ENCODE results near the gene AP5B1.

DNA sequence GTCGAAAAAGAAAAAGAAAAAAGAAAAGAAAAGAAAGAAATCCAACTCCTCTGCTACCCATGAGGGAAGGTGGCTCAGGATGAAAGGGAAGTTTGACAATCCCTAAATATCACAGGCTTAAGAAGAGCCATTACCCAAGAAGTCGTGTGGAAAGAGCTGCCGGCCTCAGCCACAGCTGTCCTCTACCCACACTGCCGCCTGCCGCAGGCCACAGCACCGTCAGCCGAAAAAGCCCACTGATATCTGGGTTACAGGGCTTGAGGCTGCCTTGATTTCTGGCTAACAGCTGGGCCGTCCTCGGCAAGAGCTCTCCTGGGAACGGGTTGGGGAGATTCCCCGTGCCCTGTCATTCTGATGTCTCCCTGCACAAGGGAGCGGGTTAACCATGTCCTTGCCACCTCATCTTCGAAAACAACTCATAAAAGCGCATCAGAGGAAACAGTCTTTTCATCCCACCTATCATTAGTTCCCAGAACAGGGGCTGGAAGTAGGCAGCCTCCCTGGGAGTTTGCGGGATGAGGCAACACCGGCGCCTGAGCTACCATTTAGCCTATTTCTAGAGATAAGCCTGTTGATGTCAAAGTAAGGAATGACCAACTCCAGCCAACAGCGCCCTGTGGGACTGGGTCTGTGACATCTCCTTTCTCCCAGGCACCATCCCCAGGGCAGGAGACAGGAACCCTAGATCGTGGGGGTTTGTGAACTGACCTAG lies 31.1 kb upstream of the AP5B1 start:
- no peak for TF ChIP-seq CREB1 (CRISPR knock-in tag; IDR thresholded peaks at IDR 0.05; ENCODE audit: low read depth)
- TF ChIP-seq, protein P1, sequence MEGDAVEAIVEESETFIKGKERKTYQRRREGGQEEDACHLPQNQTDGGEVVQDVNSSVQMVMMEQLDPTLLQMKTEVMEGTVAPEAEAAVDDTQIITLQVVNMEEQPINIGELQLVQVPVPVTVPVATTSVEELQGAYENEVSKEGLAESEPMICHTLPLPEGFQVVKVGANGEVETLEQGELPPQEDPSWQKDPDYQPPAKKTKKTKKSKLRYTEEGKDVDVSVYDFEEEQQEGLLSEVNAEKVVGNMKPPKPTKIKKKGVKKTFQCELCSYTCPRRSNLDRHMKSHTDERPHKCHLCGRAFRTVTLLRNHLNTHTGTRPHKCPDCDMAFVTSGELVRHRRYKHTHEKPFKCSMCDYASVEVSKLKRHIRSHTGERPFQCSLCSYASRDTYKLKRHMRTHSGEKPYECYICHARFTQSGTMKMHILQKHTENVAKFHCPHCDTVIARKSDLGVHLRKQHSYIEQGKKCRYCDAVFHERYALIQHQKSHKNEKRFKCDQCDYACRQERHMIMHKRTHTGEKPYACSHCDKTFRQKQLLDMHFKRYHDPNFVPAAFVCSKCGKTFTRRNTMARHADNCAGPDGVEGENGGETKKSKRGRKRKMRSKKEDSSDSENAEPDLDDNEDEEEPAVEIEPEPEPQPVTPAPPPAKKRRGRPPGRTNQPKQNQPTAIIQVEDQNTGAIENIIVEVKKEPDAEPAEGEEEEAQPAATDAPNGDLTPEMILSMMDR (conservative IDR thresholded peaks at IDR 0.05; ENCODE audit: low read depth in 2 of 2), result no peak
- TF ChIP-seq EZH2phosphoT487 (IDR thresholded peaks at IDR 0.05; ENCODE audit: unreplicated experiment), result no peak
- no peak for TF ChIP-seq STAT1 (IDR thresholded peaks at IDR 0.05; ENCODE audit: unreplicated experiment)
- no peak for TF ChIP-seq POLR2AphosphoS5 (IDR thresholded peaks at IDR 0.05; ENCODE audit: low read depth)
- TF ChIP-seq ZNF331 (CRISPR knock-in tag; IDR thresholded peaks at IDR 0.05; ENCODE audit: low read depth), result no peak
- no peak for TF ChIP-seq EZH2 (IDR thresholded peaks at IDR 0.05; ENCODE audit: low read depth, unreplicated experiment)
- no peak for TF ChIP-seq REST (IDR thresholded peaks at IDR 0.05; ENCODE audit: unreplicated experiment)
- TF ChIP-seq JUNB (IDR thresholded peaks at IDR 0.05; ENCODE audit: unreplicated experiment), result no peak

Data from GM23338 (cell line).